Thoracic aorta (tissue), 2 donors: ENCODE results near the gene NPTN. TPM values are rescaled to one million over a fixed set of nuclear protein-coding genes. Genes with fewer than 3 reads are reported as not detected.

Experiments
- total RNA-seq, 2 donors: library from RNA; depleted of rRNA; stranded (reverse); fragments of >200 nt; gene quantifications; one replicate each; pipeline versions ENCODE4 v1.1.0 to v1.2.3, GENCODE V29; 2016

Gene NPTN
- total RNA-seq, 2 donors from 2014 or later, result 247 to 250 TPM

Other genes starting within 250 kb of the NPTN start
- gene REC114, start 190.2 kb downstream of the NPTN start, total RNA-seq, result not detected
- 10 to 100 TPM; 47.4 to 67.6 TPM for gene CD276, start 51.0 kb upstream of the NPTN start, total RNA-seq
- 10 to 100 TPM; 10.6 to 15.2 TPM for gene INSYN1, start 120.0 kb upstream of the NPTN start, total RNA-seq
- not detected for gene TBC1D21, start 240.2 kb upstream of the NPTN start, total RNA-seq